HL-60/S4 treated with retinoic acid at 250 ng/mL for 4 days and 3 days (cell line): ENCODE data around the gene MICAL3.
"Not testable (repeated sequence)": the region's sequence is repeated elsewhere in the genome, so short reads cannot be mapped to it uniquely, and the experiment has no call there.

Source experiments
- in situ Hi-C: fragments of 300-500 bp; cut with MboI; formaldehyde crosslinking; loops from 2 replicates; pipeline ENCODE4 v1.7.0; 2022; ENCODE audit warnings: low sequenced_read_pairs

The MICAL3 gene

DNA sequence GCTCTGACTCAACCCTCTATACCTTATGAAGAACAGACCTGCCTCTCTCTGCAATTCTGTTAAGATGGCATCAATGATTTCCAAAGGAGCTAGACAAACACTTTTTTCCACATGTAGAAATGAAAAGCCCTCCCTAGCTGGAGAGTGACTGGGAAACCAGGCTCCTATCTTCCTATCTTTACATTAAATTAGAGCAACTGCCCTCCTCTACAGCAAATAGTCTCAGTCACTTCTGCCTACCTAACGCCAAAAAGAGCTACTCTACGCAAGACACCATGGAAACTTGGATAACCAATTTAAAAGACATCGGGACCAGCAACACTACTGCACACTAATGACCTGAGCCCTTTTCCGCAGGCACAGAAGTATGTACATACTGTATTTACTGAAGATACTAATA, 84.8 kb downstream of the MICAL3 start:
- in situ Hi-C loops: no loop called here

DNA sequence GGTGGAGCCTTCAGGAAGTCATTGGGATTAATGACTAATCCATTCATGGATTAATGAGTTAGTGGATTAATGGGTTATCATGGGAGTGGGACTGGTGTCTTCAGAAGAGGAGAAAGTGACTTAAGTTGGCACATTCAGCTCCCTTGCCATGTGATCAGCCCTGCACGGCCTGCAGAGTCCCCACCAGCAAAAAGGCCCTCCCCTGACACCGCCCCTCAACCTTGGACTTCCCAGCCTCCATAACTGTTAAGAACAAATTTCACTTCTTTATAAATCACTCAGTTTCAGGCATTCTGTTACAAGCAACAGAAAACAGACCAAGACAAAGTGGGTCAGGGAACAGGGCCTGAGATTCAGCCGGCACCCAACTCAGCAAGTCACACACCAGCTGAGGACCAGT, 85.3 kb downstream of the MICAL3 start:
- in situ Hi-C loops: no loop called here

- in situ Hi-C loops: no loop called here
These were observed 85.9 kb downstream of the MICAL3 start for GRCh38 chr22:17938484-17938924.

DNA sequence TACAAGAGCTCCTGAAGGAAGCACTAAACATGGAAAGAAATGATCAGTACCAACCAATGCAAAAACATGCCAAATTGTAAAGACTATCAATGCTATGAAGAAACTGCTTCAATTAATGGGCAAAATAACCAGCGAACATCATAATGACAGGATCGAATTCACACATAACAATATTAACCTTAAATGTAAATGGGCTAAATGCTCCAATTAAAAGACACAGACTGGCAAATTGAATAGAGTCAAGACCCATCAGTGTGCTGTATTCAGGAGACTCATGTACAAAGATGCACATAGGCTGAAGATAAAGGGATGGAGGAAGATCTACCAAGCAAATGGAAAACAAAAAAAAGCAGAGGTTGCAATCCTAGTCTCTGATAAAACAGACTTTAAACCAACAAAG, 91.9 kb downstream of the MICAL3 start:
- in situ Hi-C loops: not testable (repeated sequence)

DNA sequence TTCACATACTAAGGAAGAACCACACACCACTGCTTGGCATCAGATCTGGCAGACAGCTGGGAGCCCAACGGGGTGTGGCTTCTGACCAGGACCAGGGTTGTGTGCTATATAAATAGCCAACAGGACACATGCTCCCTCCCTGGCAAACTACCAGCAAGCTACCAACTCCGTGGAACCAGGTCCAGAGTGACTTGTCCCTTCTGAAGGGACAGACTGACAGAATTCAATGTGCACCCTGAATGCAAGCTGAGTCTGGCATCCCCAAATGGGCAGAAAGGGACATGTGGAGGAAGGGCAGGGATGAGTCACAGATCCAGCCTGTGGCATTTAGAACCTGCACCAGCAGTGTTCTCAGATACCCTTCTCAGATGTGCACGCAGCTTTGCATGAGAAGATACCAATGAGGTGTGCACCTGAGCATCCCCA, 92.9 kb downstream of the MICAL3 start:
- in situ Hi-C loops: no loop called here

GRCh38 chr22:17930455-17931313, 93.7 kb downstream of the MICAL3 start:
- in situ Hi-C loops: no loop called here

- in situ Hi-C loops: no loop called here
These were observed 94.5 kb downstream of the MICAL3 start for GRCh38 chr22:17929909-17930308.

GRCh38 chr22:17928391-17928790, 96.0 kb downstream of the MICAL3 start:
- in situ Hi-C loops: no loop called here

DNA sequence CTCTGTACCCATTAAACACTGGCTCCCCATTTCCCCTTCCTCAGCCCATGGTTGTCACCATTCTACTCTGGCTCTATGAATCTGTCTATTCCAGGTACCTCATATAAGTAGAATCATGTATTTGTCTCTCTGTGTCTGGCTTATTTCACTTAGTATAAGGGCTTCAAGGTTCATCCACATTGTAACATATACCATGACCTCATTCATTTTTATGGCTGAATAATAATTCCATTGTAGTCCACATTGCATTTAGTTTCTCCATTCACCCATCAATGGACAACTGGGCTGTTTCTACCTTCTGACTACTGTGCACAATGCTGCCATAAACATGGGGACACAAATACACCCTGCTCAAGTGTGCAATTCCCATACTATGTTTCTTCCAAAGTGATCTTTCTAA, 97.3 kb downstream of the MICAL3 start:
- in situ Hi-C loops: no loop called here

- in situ Hi-C loops: no loop called here
These were observed 97.8 kb downstream of the MICAL3 start for GRCh38 chr22:17926516-17926915.

DNA sequence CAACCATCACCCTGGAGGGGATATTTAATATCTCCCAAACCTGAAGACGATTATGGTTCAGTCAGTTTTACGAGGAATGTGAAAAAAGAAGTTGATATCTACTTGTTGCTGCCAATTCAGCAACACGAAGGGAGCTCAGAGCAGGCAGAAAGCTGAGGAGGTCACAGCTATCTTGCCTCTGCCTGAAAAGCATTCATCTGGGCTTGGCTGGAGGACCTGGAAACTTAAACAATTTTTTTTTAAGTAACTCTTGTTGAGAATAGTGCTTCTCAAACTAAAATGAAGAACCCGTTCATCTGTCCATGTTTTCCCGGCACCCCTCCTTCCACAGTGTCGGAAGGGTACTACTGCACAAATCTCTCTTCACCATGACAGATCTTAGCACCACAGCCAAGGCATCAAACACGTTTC, 98.9 kb downstream of the MICAL3 start:
- in situ Hi-C loops: no loop called here

- in situ Hi-C loops: no loop called here
These were observed 99.5 kb downstream of the MICAL3 start for GRCh38 chr22:17924735-17925364.

GRCh38 chr22:17924076-17924475, 100.3 kb downstream of the MICAL3 start:
- in situ Hi-C loops: no loop called here

GRCh38 chr22:17922925-17923903, 101.1 kb downstream of the MICAL3 start:
- in situ Hi-C loops: no loop called here

- in situ Hi-C loops: no loop called here
These were observed 102.2 kb downstream of the MICAL3 start for GRCh38 chr22:17921871-17922821.

- in situ Hi-C loops: no loop called here
These were observed 103.2 kb downstream of the MICAL3 start for GRCh38 chr22:17920992-17921650.

- in situ Hi-C loops: no loop called here
These were observed 104.2 kb downstream of the MICAL3 start for GRCh38 chr22:17920145-17920605.

GRCh38 chr22:17919276-17920144, 104.9 kb downstream of the MICAL3 start:
- in situ Hi-C loops: no loop called here
